ENCODE measurements around the gene PHETA1.
A peak's percentile ranks its signal among the peaks of the same experiment; 100 is the strongest.
"Not testable (repeated sequence)": the region's sequence is repeated elsewhere in the genome, so short reads cannot be mapped to it uniquely, and the experiment has no call there.

Gene PHETA1

GRCh38 chr12:111396726-111397445, 28.0 kb upstream of the PHETA1 start:
- TF ChIP-seq GATA1 (IDR thresholded peaks at IDR 0.05; ENCODE audit: low read depth, low read length) = no peak
- DNase-seq = peak; percentile 89 to 94

GRCh38 chr12:111396271-111396670, 27.4 kb upstream of the PHETA1 start:
- DNase-seq = not testable (repeated sequence)

GRCh38 chr12:111395336-111396187, 26.7 kb upstream of the PHETA1 start:
- DNase-seq = no peak

GRCh38 chr12:111394480-111394879, 25.6 kb upstream of the PHETA1 start:
- no peak for TF ChIP-seq GATA1 (IDR thresholded peaks at IDR 0.05; ENCODE audit: low read depth, low read length)
- no peak for TF ChIP-seq POLR2A (IDR thresholded peaks at IDR 0.05; ENCODE audit: low read length)
- no peak for DNase-seq

More at GRCh38 chr12:111395336-111396187, 26.7 kb upstream of the PHETA1 start:
- TF ChIP-seq GATA1 (IDR thresholded peaks at IDR 0.05; ENCODE audit: low read depth, low read length) (no peak), POLR2A (IDR thresholded peaks at IDR 0.05; ENCODE audit: low read length) (no peak)

GRCh38 chr12:111393700-111394300, 24.9 kb upstream of the PHETA1 start:
- peak in 1 of 2 experiments; percentile 48 for DNase-seq

GRCh38 chr12:111390910-111391309, 22.0 kb upstream of the PHETA1 start:
- TF ChIP-seq GATA1 (IDR thresholded peaks at IDR 0.05; ENCODE audit: low read depth, low read length) (no peak), POLR2A (IDR thresholded peaks at IDR 0.05; ENCODE audit: low read length) (no peak)
- DNase-seq = no peak

More at GRCh38 chr12:111393700-111394300, 24.9 kb upstream of the PHETA1 start:
- TF ChIP-seq GATA1 (IDR thresholded peaks at IDR 0.05; ENCODE audit: low read depth, low read length) = no peak

- DNase-seq = no peak
- no peak for TF ChIP-seq GATA1 (IDR thresholded peaks at IDR 0.05; ENCODE audit: low read depth, low read length)
- no peak for TF ChIP-seq POLR2A (IDR thresholded peaks at IDR 0.05; ENCODE audit: low read length)
These were observed 20.7 kb upstream of the PHETA1 start for GRCh38 chr12:111389635-111390034.

GRCh38 chr12:111387747-111388323, 18.9 kb upstream of the PHETA1 start:
- no peak for DNase-seq
- TF ChIP-seq GATA1 (IDR thresholded peaks at IDR 0.05; ENCODE audit: low read depth, low read length) (no peak), POLR2A (IDR thresholded peaks at IDR 0.05; ENCODE audit: low read length) (no peak)

- TF ChIP-seq POLR2A (IDR thresholded peaks at IDR 0.05; ENCODE audit: low read length) (no peak), GATA1 (IDR thresholded peaks at IDR 0.05; ENCODE audit: low read depth, low read length) (no peak)
- DNase-seq = no peak
These were observed 18.0 kb upstream of the PHETA1 start for GRCh38 chr12:111386885-111387284.

- DNase-seq = no peak
- TF ChIP-seq GATA1 (IDR thresholded peaks at IDR 0.05; ENCODE audit: low read depth, low read length) = no peak
- no peak for TF ChIP-seq POLR2A (IDR thresholded peaks at IDR 0.05; ENCODE audit: low read length)
These were observed 15.7 kb upstream of the PHETA1 start for GRCh38 chr12:111384596-111384995.

GRCh38 chr12:111379942-111380554, 11.2 kb upstream of the PHETA1 start:
- TF ChIP-seq POLR2A (IDR thresholded peaks at IDR 0.05; ENCODE audit: low read length) = no peak
- DNase-seq = no peak

GRCh38 chr12:111377440-111377839, 8.5 kb upstream of the PHETA1 start:
- TF ChIP-seq POLR2A (IDR thresholded peaks at IDR 0.05; ENCODE audit: low read length) = no peak
- TF ChIP-seq GATA1 (IDR thresholded peaks at IDR 0.05; ENCODE audit: low read depth, low read length) = no peak
- no peak for DNase-seq

- DNase-seq = not testable (repeated sequence)
These were observed 4.3 kb upstream of the PHETA1 start for GRCh38 chr12:111373231-111373630.
